Activated T-helper 1 cell treated with anti-CD3 and anti-CD28 coated beads, Interleukin-2, amount 50 U/mL, for 16 hours (primary cell): ENCODE data around the gene ARHGAP19.
"Not testable (repeated sequence)": the region's sequence is repeated elsewhere in the genome, so short reads cannot be mapped to it uniquely, and the experiment has no call there.

Experiments
- DNase-seq, 2 donors: peaks; one replicate each; pipeline ENCODE4 v3.0.0-alpha.2; 2020; ENCODE audit warnings: low read depth in 1 of 2, low spot score in 1 of 2

Gene ARHGAP19

DNA sequence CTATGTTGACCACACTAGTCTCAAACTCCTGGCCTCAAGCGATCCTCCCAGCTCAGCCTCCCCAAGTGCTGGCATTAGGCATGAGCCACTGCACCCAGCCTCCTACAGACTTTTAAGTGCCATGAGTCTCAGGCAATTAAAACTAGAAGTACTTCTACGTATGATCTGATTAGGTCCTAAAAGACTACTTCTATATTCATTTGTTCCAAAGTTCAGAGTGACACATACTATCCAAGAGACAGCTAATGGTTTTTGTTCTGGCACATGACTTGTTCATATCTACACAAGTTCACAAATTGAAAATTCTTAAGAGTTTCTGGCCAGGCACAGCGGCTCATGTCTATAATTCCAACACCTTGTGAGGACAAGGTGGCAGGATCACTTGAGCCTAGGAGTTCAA is 11.7 kb downstream of the ARHGAP19 start:
- DNase-seq = no peak

- no peak for DNase-seq
These were observed 13.2 kb downstream of the ARHGAP19 start for GRCh38 chr10:97279121-97279815.

GRCh38 chr10:97278491-97278989 is 13.9 kb downstream of the ARHGAP19 start:
- no peak for DNase-seq

DNA sequence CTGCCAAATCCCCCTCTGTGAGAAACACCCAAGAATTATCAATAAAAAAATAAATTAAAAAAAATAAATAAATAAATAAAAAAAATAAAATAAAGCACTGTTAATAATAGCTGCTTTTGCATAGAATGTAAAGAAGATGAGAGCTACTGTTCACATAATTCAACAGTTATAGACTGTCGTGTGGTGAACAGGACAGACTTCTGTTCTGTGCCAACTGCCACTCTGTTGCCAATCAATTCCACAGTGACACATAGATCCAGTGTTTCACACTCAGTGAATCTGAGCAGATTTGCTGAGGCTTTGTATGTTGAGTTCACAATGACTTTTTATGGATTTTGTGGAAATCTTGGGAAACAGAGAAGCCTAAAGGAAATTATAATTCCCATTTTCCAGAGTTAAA is 14.9 kb downstream of the ARHGAP19 start:
- DNase-seq = no peak

- DNase-seq = no peak
These were observed 17.6 kb downstream of the ARHGAP19 start for GRCh38 chr10:97274828-97275227.

GRCh38 chr10:97273700-97274099 is 18.7 kb downstream of the ARHGAP19 start:
- no peak for DNase-seq

- DNase-seq = no peak
These were observed 21.8 kb downstream of the ARHGAP19 start for GRCh38 chr10:97270523-97271154.

- DNase-seq = no peak
These were observed 24.8 kb downstream of the ARHGAP19 start for GRCh38 chr10:97267671-97268070.

- not testable (repeated sequence) for DNase-seq
These were observed 27.3 kb downstream of the ARHGAP19 start for GRCh38 chr10:97265095-97265494.

GRCh38 chr10:97263971-97264370 is 28.5 kb downstream of the ARHGAP19 start:
- no peak for DNase-seq

GRCh38 chr10:97261656-97262055 is 30.8 kb downstream of the ARHGAP19 start:
- DNase-seq = no peak

- no peak for DNase-seq
These were observed 31.3 kb downstream of the ARHGAP19 start for GRCh38 chr10:97261183-97261582.

- DNase-seq = no peak
These were observed 33.3 kb downstream of the ARHGAP19 start for GRCh38 chr10:97259119-97259518.

- no peak for DNase-seq
These were observed 36.1 kb downstream of the ARHGAP19 start for GRCh38 chr10:97256356-97256755.

GRCh38 chr10:97255512-97256293 is 36.7 kb downstream of the ARHGAP19 start:
- DNase-seq = no peak

DNA sequence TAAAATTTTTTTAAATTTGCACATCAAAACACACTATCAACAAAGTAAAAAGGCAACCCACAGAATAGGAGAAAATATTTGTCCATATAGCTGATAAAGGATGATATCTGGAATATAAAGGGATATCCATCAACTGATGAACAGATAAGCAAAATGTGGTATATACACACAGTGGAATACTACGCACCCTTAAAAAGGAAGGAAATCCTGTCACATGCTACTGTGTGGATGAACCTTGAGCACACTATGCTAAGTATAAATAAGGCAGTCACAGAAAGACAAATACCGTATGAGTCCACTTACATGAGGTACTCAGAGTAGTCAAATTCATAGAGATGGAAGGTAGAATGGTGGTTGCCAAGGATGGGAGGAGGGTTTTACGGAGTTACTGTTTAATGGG is 37.7 kb downstream of the ARHGAP19 start:
- DNase-seq = no peak

DNA sequence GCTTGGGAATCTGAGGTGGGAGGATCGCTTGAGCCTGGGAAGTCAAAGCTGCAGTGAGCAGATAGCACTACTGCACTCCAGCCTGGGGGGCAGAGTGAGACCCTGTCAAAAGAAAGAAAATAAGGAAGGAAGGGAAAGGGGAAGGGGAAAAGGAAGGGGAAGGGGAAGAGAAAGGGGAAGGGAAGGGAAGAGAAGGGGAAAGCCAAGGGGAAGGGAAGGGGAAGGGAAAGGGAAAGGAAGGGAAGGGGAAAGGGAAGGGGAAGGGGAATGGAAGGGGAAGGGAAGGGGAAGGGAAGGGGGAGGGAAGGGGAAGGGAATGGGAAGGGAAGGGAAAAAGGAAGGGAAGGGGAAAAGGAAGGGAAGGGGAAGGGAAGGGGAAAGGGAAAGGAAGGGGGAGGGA is 41.5 kb downstream of the ARHGAP19 start:
- no peak for DNase-seq

GRCh38 chr10:97243836-97244235 is 48.6 kb downstream of the ARHGAP19 start:
- no peak for DNase-seq

- no peak for DNase-seq
These were observed 53.6 kb downstream of the ARHGAP19 start for GRCh38 chr10:97238855-97239254.

GRCh38 chr10:97235353-97235752 is 57.1 kb downstream of the ARHGAP19 start:
- DNase-seq = no peak

GRCh38 chr10:97234400-97234799 is 58.0 kb downstream of the ARHGAP19 start:
- no peak for DNase-seq

GRCh38 chr10:97230146-97230545 is 62.3 kb downstream of the ARHGAP19 start:
- DNase-seq = no peak
